Esophagus muscularis mucosa (tissue), 4 donors: Measurements from ENCODE around the gene PAFAH2.

Experiments used
- EP300 ChIP-seq: sonication (generic); formaldehyde crosslinking; IDR thresholded peaks from one replicate; pipeline ENCODE4 v1.6.1; 2017; ENCODE audit warnings: antibody characterized with exemption
- POLR2A ChIP-seq: fragments of 450-650 bp; IDR thresholded peaks from one replicate; pipeline ENCODE4 v1.6.1; 2017; ENCODE audit warnings: antibody characterized with exemption, moderate library complexity, mild to moderate bottlenecking, low read depth
- TF ChIP-seq, protein P1 (sequence below), 3 experiments: fragments of 200-600 bp in 2 of 3; fragments of 450-650 bp in 1 of 3; sonication (generic) in 2 of 3; IDR thresholded peaks; one replicate each; pipeline ENCODE4 v1.5.1; 2017 to 2019; ENCODE audit warnings: antibody characterized with exemption in 3 of 3, mild to moderate bottlenecking in 2 of 3, moderate library complexity in 1 of 3

DNA sequence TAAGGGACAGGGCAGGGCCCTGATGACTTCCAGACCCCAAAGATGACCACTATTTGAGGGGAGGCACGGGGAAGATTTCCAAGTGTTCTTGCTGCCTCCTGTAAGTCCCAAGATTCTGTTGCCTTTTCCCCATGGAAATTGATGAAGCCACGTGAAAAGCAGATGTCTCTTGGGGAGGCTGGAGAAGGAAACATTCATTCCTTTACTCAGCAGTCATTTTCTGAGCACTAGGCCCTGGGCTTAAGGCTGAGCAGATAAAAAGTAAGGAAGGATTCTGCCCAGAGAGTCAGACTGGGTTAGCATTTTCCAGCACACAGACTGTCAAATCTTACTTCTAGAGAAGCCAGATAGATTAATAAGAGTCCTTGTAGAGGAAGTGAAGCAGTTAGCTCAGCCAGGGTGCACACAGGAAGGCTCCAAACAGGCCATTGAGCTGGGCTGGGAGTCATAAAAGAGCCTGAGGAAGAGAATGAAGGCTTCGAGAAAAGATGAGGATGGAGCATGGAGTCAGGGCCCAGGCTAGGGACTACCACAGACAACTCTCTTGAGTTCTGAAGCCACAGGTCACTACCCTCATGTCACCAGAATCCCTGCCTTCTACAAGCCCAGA lies 33.9 kb upstream of the PAFAH2 start:
- TF ChIP-seq POLR2A: no peak
- TF ChIP-seq, protein P1, sequence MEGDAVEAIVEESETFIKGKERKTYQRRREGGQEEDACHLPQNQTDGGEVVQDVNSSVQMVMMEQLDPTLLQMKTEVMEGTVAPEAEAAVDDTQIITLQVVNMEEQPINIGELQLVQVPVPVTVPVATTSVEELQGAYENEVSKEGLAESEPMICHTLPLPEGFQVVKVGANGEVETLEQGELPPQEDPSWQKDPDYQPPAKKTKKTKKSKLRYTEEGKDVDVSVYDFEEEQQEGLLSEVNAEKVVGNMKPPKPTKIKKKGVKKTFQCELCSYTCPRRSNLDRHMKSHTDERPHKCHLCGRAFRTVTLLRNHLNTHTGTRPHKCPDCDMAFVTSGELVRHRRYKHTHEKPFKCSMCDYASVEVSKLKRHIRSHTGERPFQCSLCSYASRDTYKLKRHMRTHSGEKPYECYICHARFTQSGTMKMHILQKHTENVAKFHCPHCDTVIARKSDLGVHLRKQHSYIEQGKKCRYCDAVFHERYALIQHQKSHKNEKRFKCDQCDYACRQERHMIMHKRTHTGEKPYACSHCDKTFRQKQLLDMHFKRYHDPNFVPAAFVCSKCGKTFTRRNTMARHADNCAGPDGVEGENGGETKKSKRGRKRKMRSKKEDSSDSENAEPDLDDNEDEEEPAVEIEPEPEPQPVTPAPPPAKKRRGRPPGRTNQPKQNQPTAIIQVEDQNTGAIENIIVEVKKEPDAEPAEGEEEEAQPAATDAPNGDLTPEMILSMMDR (IDR thresholded peaks at IDR 0.05): no peak
- no peak for TF ChIP-seq EP300
